ENCODE data around the gene DYNLRB1. TPM values are rescaled to one million over a fixed set of nuclear protein-coding genes. Genes with fewer than 3 reads are reported as not detected.

The DYNLRB1 gene
- total RNA-seq, 1 donor from 2014 or later = 101 TPM

DNA sequence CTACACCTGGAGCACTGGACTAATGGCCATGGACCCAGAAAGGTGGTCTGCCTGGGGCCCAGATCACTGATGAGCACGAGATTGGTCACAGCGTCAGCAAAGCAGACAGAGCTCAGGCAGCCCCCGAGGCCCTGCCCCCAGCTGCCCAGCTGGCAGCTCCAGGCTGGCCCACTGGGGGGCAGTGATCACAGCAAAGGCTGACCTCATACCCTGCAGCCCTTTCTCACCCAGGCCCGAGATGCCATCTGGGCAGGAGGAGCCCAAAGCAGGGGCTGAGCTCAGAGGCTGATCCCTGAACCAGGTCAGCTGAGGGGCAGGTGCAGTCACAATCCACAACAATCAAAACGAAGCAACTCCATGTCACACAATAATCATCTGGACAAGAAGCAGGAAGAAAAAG is 46.4 kb downstream of the DYNLRB1 start:
- no peaks in the 10 kb centered on the region for H3K27me3 Mint-ChIP-seq (ENCODE audit: low read depth)
- no peak overlapping the region for H3K27ac Mint-ChIP-seq
- H3K36me3 Mint-ChIP-seq = peaks cover 4% of the 10 kb centered on the region
- no peak overlapping the region for H3K4me3 Mint-ChIP-seq
- H3K4me1 Mint-ChIP-seq = peaks cover 7% of the 10 kb centered on the region
- DNase-seq (ENCODE audit: low spot score in 2 of 2, unreplicated experiment in 2 of 2) = no peak
- no peak for TF ChIP-seq CTCF (IDR thresholded peaks at IDR 0.05; ENCODE audit: unreplicated experiment)
- H3K9me3 Mint-ChIP-seq = no peaks in the 10 kb centered on the region

GRCh38 chr20:34564833-34565232 is 48.6 kb downstream of the DYNLRB1 start:
- TF ChIP-seq CTCF (IDR thresholded peaks at IDR 0.05; ENCODE audit: unreplicated experiment) = no peak
- Mint-ChIP-seq H3K27ac (no peak overlapping the region), H3K27me3 (ENCODE audit: low read depth) (no peaks in the 10 kb centered on the region), H3K36me3 (peaks cover 6% of the 10 kb centered on the region), H3K4me1 (no peaks in the 10 kb centered on the region), H3K4me3 (no peak overlapping the region), H3K9me3 (no peaks in the 10 kb centered on the region)
- DNase-seq (ENCODE audit: low spot score in 2 of 2, unreplicated experiment in 2 of 2) = no peak

DNA sequence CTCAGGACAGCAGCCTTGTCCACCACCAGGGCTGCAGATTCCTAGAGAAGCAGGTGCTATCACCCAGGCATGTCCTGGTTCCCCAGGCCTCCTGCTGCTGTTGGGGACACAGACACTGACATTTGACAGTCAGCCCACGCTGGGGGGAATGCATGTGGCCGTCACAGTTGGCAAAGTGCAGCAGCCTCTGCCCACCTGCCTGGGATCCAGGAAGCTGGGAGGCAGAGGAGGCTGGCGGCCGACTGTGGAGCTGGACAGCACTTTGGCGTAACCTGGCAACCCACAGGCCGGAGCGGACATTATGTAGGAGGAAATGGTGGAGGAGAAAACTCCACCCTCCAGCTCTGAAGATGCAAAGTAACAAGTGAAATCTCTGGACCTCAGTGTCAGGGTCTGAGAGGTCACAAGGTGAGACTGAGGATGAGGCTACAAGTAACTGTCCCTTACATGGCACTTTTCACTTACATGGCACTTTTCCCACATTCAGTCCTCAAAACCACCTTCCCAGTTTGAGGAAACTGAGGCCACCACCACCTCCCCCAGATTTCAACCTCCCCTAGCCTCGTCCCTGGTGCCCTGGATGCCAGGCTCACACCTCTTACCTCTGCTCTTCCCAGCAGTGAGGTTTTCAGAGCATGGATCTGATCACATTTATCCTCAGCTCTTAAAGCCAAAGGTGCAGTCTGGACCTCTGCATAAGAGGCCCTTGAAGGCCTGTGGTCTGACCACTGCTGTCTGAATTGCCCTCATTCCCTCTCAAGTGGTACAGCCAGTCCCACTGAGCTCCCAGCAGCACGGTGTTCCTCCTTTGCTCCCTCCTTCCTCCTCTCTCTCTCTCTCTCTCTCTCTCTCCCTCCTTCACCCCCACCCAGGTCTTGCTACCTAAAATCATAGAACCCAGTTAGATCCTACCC is 51.0 kb downstream of the DYNLRB1 start:
- Mint-ChIP-seq H3K36me3 (peaks cover 10% of the 10 kb centered on the region), H3K27me3 (ENCODE audit: low read depth) (no peaks in the 10 kb centered on the region), H3K9me3 (no peaks in the 10 kb centered on the region), H3K4me3 (no peak overlapping the region), H3K27ac (no peak overlapping the region), H3K4me1 (peaks cover 8% of the 10 kb centered on the region)
- no peak for DNase-seq (ENCODE audit: low spot score in 2 of 2, unreplicated experiment in 2 of 2)
- no peak for TF ChIP-seq CTCF (IDR thresholded peaks at IDR 0.05; ENCODE audit: unreplicated experiment)

DNA sequence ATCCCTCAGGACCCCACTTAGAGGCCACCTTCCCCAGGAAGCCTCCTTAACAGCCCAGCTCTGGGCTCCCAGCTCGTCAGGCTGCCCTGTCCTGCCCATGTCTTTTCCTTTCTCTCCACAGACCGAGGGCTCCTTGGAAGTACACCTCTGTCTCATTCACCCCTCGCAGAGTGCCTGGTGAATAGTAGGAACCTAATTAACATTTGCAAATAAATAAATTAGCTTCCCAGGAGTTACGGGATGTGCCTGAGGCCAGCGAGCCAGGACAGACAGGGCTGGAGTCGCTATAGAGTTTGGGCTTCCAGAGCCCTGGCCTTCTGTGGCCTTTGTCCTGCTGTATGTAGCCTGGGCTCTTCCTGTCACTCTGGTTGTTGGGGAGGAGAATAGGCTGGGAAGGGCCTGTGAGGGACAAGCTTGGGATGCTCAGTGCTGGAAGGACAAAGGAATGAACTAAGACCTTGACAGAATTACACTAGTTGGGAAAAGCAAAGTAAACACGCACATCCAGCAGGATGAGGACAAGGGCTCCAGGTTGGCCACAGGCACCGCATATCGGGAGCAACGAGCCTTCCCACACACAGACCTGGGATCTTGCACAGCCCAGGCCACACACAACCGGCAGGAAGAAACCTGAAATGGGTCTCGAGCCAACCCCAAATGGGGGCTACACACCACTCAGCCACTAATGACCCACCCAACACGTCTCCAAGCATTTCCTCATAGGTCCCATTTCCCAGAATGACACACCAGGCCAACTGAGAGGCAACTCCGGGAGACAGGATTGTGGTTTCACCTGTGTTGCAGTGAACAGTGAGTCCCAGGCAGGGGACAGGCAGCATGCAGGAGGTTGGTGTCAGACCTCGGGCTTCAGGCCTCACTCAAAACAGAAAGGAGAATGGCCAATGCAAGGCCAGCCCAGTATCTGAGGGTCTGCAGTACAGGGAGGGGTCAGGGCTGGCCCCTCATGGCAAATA is 52.0 kb downstream of the DYNLRB1 start:
- Mint-ChIP-seq H3K4me1 (peaks cover 8% of the 10 kb centered on the region), H3K27ac (no peak overlapping the region), H3K36me3 (peaks cover 10% of the 10 kb centered on the region), H3K4me3 (no peak overlapping the region), H3K27me3 (ENCODE audit: low read depth) (no peaks in the 10 kb centered on the region), H3K9me3 (no peaks in the 10 kb centered on the region)
- no peak for DNase-seq (ENCODE audit: low spot score in 2 of 2, unreplicated experiment in 2 of 2)
- no peak for TF ChIP-seq CTCF (IDR thresholded peaks at IDR 0.05; ENCODE audit: unreplicated experiment)

GRCh38 chr20:34569598-34569997 is 53.4 kb downstream of the DYNLRB1 start:
- Mint-ChIP-seq H3K27me3 (ENCODE audit: low read depth) (no peaks in the 10 kb centered on the region), H3K27ac (no peak overlapping the region), H3K4me1 (peaks cover 8% of the 10 kb centered on the region), H3K4me3 (no peak overlapping the region), H3K36me3 (peaks cover 19% of the 10 kb centered on the region), H3K9me3 (no peaks in the 10 kb centered on the region)
- TF ChIP-seq CTCF (IDR thresholded peaks at IDR 0.05; ENCODE audit: unreplicated experiment) = no peak
- DNase-seq (ENCODE audit: low spot score in 2 of 2, unreplicated experiment in 2 of 2) = no peak

Data from mesothelial cell of epicardium (in vitro differentiated cells).